ENCODE data around the gene USP34. TPM values are rescaled to one million over a fixed set of nuclear protein-coding genes. Genes with fewer than 3 reads are reported as not detected.
"Not testable (repeated sequence)": the region's sequence is repeated elsewhere in the genome, so short reads cannot be mapped to it uniquely, and the experiment has no call there.

The USP34 gene
- total and polyA plus RNA-seq, 2 experiments from 2014 or later, result 36.8 to 125 TPM

DNA sequence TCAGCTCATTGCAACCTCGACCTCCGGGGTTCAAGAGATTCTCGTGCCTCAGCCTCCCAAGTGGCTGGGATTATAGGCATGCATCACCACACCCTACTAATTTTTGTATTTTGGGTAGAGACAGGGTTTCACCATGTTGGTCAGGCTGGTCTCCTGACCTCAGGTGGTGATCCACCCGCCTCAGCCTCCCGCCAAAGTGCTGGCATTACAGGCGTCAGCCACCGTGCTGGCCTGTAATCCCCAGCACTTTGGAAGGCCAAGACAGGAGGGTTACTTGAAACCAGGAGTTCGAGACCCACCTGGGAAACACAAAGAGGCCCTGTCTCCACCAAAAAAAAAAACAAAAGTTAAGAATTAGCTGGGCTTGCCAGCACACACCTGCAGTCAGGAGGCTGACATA is 18.5 kb downstream of the USP34 start:
- Histone ChIP-seq H3K4me3 (no peak overlapping the region), H2AFZ (no peak overlapping the region), H3K79me2 (peaks cover 98% of the 10 kb centered on the region), H3K4me1 (ENCODE audit: insufficient read depth) (peaks cover 7% of the 10 kb centered on the region), H3K9me3 (ENCODE audit: low read depth) (no peaks in the 10 kb centered on the region), H3K36me3 (replicated peaks; ENCODE audit: insufficient read depth, low read depth) (no peaks in the 10 kb centered on the region), H4K20me1 (ENCODE audit: insufficient read depth, poor library complexity, severe bottlenecking) (peaks cover 80% of the 10 kb centered on the region), H3K27me3 (no peaks in the 10 kb centered on the region), H3K9me2 (replicated peaks; ENCODE audit: insufficient read depth) (no peaks in the 10 kb centered on the region), H3K27ac (no peak overlapping the region), H3K4me2 (no peak overlapping the region)
- TF ChIP-seq EZH2 (IDR thresholded peaks at IDR 0.05; ENCODE audit: borderline replicate concordance), result no peak
- no peak for TF ChIP-seq EZH2phosphoT487 (IDR thresholded peaks at IDR 0.05; ENCODE audit: low read depth, severe bottlenecking, unreplicated experiment)
- TF ChIP-seq, protein P1, sequence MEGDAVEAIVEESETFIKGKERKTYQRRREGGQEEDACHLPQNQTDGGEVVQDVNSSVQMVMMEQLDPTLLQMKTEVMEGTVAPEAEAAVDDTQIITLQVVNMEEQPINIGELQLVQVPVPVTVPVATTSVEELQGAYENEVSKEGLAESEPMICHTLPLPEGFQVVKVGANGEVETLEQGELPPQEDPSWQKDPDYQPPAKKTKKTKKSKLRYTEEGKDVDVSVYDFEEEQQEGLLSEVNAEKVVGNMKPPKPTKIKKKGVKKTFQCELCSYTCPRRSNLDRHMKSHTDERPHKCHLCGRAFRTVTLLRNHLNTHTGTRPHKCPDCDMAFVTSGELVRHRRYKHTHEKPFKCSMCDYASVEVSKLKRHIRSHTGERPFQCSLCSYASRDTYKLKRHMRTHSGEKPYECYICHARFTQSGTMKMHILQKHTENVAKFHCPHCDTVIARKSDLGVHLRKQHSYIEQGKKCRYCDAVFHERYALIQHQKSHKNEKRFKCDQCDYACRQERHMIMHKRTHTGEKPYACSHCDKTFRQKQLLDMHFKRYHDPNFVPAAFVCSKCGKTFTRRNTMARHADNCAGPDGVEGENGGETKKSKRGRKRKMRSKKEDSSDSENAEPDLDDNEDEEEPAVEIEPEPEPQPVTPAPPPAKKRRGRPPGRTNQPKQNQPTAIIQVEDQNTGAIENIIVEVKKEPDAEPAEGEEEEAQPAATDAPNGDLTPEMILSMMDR (IDR thresholded peaks at IDR 0.05; ENCODE audit: poor library complexity), result no peak
- no peak for DNase-seq (ENCODE audit: low spot score)
- 91% methylated on average over 8 of the region's 8 CpGs for WGBS (ENCODE audit: low lambda C conversion rate, missing lambda C conversion rate)

DNA sequence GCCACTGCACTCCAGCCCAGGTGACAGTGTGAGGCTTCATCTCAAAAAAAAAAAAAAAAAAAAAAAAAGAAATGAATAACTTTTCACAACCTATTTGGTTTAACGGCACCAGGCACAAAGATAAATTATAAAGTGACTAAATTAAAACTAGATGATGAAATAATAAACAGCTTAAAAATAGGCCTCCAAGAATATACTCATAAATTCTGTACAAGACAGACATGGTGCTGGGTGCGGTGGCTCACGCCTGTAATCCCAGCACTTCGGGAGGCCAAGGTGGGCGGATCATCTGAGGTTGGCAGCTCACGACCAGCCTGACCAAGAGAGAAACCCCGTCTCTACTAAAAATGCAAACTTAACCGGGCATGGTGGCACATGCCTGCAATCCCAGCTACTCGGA is 19.7 kb downstream of the USP34 start:
- peaks cover 78% of the 10 kb centered on the region for H4K20me1 ChIP-seq (ENCODE audit: insufficient read depth, poor library complexity, severe bottlenecking)

DNA sequence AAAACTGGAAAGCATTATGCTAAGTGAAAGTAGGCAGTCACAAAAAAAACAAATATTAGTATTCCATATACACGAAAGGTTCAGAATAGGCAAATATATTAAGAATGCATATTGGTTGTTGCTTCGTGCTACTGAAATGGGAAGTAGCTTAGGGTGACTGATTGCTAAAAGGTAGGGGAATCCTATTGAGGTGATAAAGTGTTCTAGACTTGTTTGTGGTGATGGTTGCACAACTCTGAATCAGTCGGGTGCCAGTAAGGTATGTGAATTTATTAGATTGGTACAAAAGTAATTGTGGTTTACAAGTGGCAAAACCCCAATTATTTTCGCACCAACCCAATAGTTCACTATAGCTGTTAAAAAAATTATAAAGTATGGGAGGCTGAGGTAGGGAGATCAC is 20.7 kb downstream of the USP34 start:
- Histone ChIP-seq H3K36me3 (replicated peaks; ENCODE audit: insufficient read depth, low read depth) (no peaks in the 10 kb centered on the region), H3K79me2 (peaks cover 98% of the 10 kb centered on the region), H4K20me1 (ENCODE audit: insufficient read depth, poor library complexity, severe bottlenecking) (peaks cover 72% of the 10 kb centered on the region), H3K4me1 (ENCODE audit: insufficient read depth) (no peaks in the 10 kb centered on the region), H3K27ac (no peak overlapping the region), H3K27me3 (no peaks in the 10 kb centered on the region), H3K9me2 (replicated peaks; ENCODE audit: insufficient read depth) (no peaks in the 10 kb centered on the region), H2AFZ (no peak overlapping the region), H3K4me3 (no peak overlapping the region), H3K9me3 (ENCODE audit: low read depth) (no peaks in the 10 kb centered on the region), H3K4me2 (no peak overlapping the region)
- TF ChIP-seq, protein P1 (IDR thresholded peaks at IDR 0.05; ENCODE audit: poor library complexity), result no peak
- no peak for TF ChIP-seq EZH2 (IDR thresholded peaks at IDR 0.05; ENCODE audit: borderline replicate concordance)
- TF ChIP-seq EZH2phosphoT487 (IDR thresholded peaks at IDR 0.05; ENCODE audit: low read depth, severe bottlenecking, unreplicated experiment), result no peak
- DNase-seq (ENCODE audit: low spot score), result no peak
- whole genome bisulfite sequencing (ENCODE audit: low lambda C conversion rate, missing lambda C conversion rate), result 87% methylated on average over 4 of the region's 4 CpGs

More for the DNA sequence above, 19.7 kb downstream of the USP34 start:
- TF ChIP-seq EZH2 (IDR thresholded peaks at IDR 0.05; ENCODE audit: borderline replicate concordance) (no peak), EZH2phosphoT487 (IDR thresholded peaks at IDR 0.05; ENCODE audit: low read depth, severe bottlenecking, unreplicated experiment) (no peak)
- TF ChIP-seq, protein P1 (IDR thresholded peaks at IDR 0.05; ENCODE audit: poor library complexity), result no peak
- no peak overlapping the region for H3K4me3 ChIP-seq
- no peak overlapping the region for H3K27ac ChIP-seq
- no peaks in the 10 kb centered on the region for H3K36me3 ChIP-seq (replicated peaks; ENCODE audit: insufficient read depth, low read depth)
- no peaks in the 10 kb centered on the region for H3K9me3 ChIP-seq (ENCODE audit: low read depth)
- no peak for DNase-seq (ENCODE audit: low spot score)
- no peak overlapping the region for H3K4me2 ChIP-seq
- WGBS (ENCODE audit: low lambda C conversion rate, missing lambda C conversion rate), result 97% methylated on average over 9 of the region's 9 CpGs
- H3K27me3 ChIP-seq, result no peaks in the 10 kb centered on the region
- peaks cover 98% of the 10 kb centered on the region for H3K79me2 ChIP-seq
- no peaks in the 10 kb centered on the region for H3K9me2 ChIP-seq (replicated peaks; ENCODE audit: insufficient read depth)
- no peak overlapping the region for H2AFZ ChIP-seq
- H3K4me1 ChIP-seq (ENCODE audit: insufficient read depth), result peaks cover 4% of the 10 kb centered on the region

DNA sequence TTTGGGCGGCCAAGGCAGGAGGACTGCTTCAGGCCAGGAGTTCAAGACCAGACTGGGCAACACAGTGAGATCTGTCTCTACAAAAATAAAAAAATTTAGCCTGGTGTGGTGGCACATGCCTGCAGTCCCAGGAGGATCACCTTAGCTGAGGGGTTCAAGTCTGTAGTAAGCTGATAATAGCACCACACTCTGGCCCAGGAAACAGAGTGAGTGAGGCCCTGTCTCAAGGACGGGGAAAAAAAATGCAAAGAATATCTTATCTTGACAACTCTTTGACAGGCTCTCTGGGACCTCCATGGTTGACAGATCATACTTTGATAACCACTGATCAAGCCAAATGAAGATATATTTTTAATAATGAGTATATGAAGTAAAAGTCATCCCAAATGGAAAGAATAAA is 22.7 kb downstream of the USP34 start:
- no peaks in the 10 kb centered on the region for H3K27me3 ChIP-seq
- no peak overlapping the region for H3K4me3 ChIP-seq
- no peaks in the 10 kb centered on the region for H3K9me3 ChIP-seq (ENCODE audit: low read depth)
- H3K4me1 ChIP-seq (ENCODE audit: insufficient read depth), result no peaks in the 10 kb centered on the region
- H3K4me2 ChIP-seq, result no peak overlapping the region
- DNase-seq (ENCODE audit: low spot score), result no peak
- H4K20me1 ChIP-seq (ENCODE audit: insufficient read depth, poor library complexity, severe bottlenecking), result peaks cover 66% of the 10 kb centered on the region
- H3K27ac ChIP-seq, result no peak overlapping the region
- TF ChIP-seq, protein P1 (IDR thresholded peaks at IDR 0.05; ENCODE audit: poor library complexity), result no peak
- peaks cover 98% of the 10 kb centered on the region for H3K79me2 ChIP-seq
- 89% methylated on average over 2 of the region's 2 CpGs for WGBS (ENCODE audit: low lambda C conversion rate, missing lambda C conversion rate)
- H2AFZ ChIP-seq, result no peak overlapping the region
- no peaks in the 10 kb centered on the region for H3K9me2 ChIP-seq (replicated peaks; ENCODE audit: insufficient read depth)
- H3K36me3 ChIP-seq (replicated peaks; ENCODE audit: insufficient read depth, low read depth), result no peaks in the 10 kb centered on the region

DNA sequence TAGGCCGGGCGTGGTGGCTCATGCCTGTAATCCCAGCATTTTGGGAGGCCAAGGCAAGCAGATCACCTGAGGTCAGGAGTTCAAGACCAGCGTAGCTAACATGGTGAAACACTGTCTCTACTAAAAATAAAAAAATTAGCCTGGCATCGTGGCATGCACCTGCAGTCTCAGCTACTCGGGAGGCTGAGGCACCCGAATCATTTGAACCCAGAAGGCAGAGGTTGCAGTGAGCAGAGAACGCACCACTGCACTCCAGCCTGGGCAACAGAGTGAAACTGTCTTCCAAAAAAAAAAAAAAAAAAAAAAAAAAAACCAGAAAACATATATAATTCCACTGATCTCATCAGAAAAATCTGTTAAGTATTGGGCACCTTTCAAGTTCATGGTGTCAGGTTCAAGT is 23.9 kb downstream of the USP34 start:
- WGBS (ENCODE audit: low lambda C conversion rate, missing lambda C conversion rate), result 92% methylated on average over 7 of the region's 7 CpGs
- not testable (repeated sequence) for H3K9me2 ChIP-seq (replicated peaks; ENCODE audit: insufficient read depth); DNase-seq (ENCODE audit: low spot score); H2AFZ ChIP-seq; H3K27me3 ChIP-seq; H3K4me1 ChIP-seq (ENCODE audit: insufficient read depth); H3K4me3 ChIP-seq; H3K9me3 ChIP-seq (ENCODE audit: low read depth); H3K4me2 ChIP-seq; H3K27ac ChIP-seq; H3K36me3 ChIP-seq (replicated peaks; ENCODE audit: insufficient read depth, low read depth)
- H3K79me2 ChIP-seq, result peaks cover 98% of the 10 kb centered on the region
- peaks cover 68% of the 10 kb centered on the region for H4K20me1 ChIP-seq (ENCODE audit: insufficient read depth, poor library complexity, severe bottlenecking)

Data from hepatocyte (in vitro differentiated cells).